GM12891 (cell line): Measurements from ENCODE around the gene OST4.

Source experiments
- POLR2A ChIP-seq: IDR thresholded peaks from 2 replicates; pipeline ENCODE4 v1.6.1; 2011; ENCODE audit warnings: low read depth, low read length, control low read depth
- POLR2AphosphoS5 ChIP-seq: IDR thresholded peaks from 2 replicates; pipeline ENCODE4 v1.6.1; 2011; ENCODE audit warnings: low read depth, low read length, control low read depth
- TAF1 ChIP-seq: IDR thresholded peaks from 2 replicates; pipeline ENCODE4 v1.6.1; 2011; ENCODE audit warnings: low read depth, low read length, control low read depth

DNA sequence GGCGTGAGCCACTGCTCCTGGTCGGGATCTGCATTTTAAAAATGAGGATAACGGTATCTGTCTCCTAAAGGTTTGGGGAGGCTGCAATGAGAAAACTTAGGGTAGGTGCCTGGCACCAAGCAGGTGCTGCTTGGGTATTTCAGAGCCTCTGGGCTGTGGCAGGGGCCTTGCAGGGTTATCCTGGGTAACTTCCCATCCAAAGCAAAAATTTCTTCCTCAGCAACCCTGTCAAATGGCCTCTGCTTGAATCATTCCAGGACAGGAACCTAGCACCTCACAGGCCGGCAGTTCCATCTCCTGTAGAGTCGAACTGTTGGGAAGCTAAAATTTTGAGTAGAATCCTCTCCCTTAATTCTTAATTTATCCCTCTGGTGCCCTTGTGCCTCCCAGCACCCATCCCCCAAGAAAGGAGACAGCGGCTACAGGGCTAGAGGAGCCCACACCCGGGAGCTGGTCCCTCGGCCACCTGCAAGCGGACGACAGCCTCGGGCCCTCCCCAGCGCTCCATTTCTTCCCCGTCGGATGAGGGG lies 46.6 kb upstream of the OST4 start:
- TF ChIP-seq POLR2AphosphoS5 (no peak), POLR2A (no peak), TAF1 (no peak)
